ENCODE measurements around the gene CRTAC1. TPM values are rescaled to one million over a fixed set of nuclear protein-coding genes. Genes with fewer than 3 reads are reported as not detected.
"Not testable (repeated sequence)": the region's sequence is repeated elsewhere in the genome, so short reads cannot be mapped to it uniquely, and the experiment has no call there.

CRTAC1 gene
- total RNA-seq, 1 donor from 2014 or later, result 11.9 TPM

DNA sequence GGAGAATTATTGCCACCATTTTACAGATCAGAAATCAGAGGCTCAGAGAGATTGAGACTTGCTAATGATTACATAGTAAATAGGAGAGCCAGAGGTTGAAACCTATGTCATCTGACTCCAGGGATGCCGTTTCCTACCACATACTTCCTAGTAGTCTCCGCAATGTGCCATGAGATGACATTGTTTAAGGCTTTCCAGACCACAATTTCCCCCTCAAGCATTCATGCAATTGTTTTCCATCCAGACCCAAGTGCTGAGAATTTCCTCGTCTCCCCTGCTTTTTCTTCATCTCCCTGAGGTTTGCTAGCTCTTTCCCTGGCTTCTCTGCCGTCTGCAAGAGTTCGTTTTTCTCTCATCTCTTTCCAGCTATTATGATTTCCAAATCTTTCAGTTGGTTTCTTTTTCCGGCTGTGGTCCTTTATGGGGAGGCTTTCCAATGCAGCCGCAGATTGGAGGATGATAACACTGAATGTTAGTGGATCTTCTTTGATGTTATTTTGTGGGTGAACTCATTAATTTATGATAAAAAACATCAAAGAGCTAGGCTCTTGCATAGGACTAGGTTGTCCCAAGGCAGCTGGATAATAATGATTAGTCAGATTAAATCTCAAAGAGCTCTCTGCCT is 187.7 kb downstream of the CRTAC1 start:
- no peak for DNase-seq (ENCODE audit: low spot score)

DNA sequence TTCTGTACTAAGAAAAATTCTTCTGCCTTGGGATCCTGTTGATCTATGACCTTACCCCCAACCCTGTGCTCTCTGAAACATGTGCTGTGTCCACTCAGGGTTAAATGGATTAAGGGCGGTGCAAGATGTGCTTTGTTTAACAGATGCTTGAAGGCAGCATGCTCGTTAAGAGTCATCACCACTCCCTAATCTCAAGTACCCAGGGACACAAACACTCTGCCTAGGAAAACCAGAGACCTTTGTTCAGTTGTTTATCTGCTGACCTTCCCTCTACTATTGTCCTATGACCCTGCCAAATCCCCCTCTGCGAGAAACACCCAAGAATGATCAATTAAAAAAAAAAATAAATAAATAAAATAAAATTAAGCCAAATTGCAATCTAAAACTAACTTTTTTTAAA is 188.3 kb downstream of the CRTAC1 start:
- DNase-seq (ENCODE audit: low spot score), result not testable (repeated sequence)

DNA sequence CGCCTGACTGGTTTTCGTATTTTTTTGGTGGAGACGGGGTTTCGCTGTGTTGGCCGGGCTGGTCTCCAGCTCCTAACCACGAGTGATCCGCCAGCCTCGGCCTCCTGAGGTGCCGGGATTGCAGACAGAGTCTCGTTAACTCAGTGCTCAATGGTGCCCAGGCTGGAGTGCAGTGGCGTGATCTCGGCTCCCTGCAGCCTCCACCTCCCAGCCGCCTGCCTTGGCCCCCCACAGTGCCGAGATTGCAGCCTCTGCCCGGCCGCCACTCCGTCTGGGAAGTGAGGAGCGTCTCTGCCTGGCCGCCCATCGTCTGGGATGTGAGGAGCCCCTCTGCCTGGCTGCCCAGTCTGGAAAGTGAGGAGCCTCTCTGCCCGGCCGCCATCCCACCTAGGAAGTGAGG is 189.3 kb downstream of the CRTAC1 start:
- not testable (repeated sequence) for DNase-seq (ENCODE audit: low spot score)

DNA sequence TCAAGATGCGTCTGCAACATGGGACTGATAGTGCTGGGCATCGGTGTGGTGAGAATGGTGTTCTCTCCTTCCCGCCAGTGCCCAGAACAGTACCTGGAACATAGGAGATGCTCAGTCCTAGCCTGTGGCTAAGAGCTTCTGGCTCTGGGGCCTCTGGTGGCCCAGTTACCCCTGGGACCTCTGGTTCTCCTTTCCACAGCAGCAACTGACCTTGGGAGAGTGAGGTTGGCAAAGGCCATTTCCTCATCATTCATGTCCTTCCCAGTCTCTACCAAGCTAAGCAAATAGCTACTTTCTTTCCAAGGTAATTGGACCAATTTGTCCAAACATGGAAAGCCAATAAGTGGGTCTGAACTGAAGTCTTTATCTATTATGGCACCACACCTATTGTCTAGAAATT is 192.3 kb downstream of the CRTAC1 start:
- DNase-seq (ENCODE audit: low spot score), result no peak

DNA sequence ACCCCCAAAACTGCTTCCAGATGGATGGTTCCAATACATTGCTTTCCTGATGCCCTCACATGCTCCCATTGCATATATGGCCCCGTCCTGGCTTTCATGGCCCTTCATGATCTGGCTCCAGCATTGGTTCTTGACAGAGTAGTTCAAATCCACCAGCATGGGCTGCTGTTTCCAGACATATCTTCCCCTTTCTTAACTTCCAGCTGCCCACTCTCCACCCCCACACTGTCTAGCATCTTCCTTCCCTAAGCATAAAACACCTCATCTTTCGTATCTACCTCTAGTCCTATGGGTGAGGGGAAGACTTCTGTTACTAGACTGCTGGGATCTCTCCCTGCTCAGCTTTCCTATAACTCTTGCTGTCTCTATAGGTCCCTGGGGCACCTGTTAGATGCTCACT is 194.0 kb downstream of the CRTAC1 start:
- DNase-seq (ENCODE audit: low spot score), result no peak

DNA sequence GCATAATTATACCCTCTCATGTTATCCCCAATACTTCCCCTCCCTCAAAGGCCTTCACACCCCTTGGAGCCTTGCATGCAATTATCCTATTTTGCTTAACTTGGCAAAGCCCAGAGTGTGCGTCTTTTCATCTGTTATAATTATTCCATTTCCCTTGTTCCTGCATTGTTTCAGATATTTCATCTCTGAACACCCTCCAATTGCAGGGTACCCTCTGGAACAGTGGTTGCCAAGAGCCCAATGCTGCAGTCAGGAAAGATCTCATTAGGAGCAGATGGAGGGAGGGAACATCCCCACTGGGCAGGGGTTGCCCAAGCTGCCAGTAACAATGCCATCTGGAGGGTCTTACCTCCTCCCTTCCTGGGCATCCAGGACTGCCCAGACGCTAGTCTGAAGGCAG is 199.2 kb downstream of the CRTAC1 start:
- DNase-seq (ENCODE audit: low spot score), result no peak

DNA sequence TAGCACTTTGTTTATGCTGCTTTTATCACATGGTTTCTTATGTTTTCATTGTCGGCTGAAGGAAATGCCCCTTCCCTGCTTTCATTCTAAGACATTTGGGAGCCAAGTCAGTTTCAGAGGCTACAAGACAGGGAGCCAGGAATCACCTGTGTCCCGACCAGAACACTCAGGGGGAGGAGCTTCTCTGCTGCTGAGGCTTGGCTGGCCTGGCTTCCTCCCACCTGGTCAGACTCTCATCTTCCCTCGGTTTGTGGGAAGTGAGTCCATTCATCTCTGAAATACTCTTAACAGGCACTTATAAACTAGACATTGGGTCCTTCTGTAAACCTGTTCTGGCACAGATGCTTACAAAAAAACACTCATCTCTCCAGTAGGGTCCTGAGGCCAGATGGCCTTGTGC is 200.4 kb downstream of the CRTAC1 start:
- no peak for DNase-seq (ENCODE audit: low spot score)

DNA sequence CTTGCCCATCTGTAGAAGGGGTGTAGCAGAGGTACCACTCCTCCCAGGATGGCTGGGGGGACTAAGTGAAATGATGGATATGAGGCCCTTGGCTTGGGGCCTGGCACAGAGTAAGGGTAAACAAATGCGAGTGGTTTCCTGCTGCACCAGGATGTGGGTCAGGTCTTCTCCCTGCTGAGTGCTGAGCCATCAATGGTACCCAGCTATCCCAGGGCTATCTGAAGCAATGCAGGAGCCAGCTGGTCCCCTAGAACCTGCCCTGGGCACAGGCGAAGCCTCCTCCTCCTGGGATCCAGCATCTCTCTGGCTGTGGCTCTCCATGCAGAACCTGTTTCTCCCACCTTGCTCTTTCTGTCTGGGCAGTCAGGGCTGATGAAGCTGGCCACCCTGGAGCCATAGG is 201.7 kb downstream of the CRTAC1 start:
- no peak for DNase-seq (ENCODE audit: low spot score)

DNA sequence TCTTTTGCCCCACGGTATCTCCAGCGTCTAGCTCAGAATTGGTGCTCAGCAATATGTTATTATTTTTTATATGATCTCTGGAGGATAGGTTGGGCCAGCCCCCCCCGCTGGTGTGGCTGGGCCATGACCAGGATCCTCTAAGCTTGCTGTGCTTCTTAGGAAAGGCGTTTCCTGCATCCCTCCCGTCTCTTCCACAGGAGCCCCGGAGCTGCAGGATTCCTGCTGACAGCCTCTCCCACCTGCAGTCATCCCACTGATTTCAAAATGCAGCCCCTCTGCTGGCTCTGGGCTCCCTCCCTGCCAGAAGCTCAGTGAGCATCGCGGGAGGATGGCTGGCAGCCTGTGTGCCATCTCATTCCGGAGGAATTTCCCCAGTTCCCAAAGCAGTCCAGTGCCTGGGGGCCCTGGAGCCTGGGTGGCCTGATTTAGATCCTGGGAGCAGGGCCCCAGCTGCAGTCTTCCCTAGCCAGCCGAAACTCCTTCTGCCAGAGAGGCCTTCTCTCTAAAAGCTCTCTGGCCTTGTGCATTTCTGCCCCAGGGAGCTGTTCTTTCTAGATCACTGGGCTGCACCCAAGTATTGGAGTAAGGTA is 202.6 kb downstream of the CRTAC1 start:
- no peak for DNase-seq (ENCODE audit: low spot score)

DNA sequence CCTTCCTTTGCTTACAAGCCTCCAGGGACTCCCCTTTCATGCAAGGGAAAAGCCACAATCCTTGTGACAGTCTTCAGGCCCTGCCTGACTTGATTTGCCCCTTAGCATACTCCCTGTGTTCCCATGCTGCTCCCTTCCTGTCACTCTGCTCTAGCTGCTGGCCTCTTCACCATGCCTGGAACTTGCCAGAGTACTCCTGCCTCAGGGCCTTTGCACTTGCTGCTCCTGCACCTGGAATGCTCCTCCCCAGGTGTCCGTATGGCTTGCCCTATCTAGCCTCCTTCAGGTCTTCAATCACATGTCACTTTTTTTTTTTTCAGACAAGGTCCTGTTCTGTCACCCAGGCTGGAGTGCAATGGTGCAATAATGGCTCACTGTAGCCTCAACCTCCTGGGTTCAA is 203.5 kb downstream of the CRTAC1 start:
- no peak for DNase-seq (ENCODE audit: low spot score)

DNA sequence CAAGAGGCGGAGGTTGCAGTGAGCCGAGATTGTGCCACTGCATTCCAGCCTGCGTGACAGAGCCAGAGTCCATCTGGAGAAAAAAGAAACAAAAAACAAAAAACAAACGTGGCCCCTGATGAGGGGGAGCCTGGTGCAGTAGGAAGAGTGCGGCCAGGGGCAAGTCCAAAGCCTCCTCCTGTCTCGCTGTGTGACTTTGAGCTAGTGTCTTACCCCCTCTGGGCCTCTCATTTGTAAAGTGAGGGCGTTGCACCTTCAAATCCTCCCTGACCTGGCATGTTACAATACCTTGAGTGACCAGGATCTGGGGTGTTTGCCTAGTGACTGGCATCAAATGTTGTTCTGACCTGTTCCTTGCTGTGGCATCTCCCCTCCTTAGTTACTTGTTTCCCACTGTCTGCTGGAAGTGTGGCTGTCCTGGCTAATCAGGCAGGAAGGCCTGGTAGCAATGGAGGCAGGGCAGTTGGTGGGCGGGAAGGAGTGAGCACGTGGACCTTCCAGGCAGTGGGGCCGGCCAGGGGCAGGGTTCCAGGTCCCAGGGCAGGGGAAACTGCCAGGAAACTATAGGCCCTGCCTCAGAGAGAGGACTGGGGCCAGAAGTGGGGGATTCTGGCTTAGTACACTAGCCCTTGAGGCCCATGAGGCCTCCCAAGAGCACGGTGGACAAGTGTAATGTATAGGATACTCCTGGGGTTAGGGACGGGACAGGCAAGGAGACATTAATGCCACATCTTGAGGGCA is 205.2 kb downstream of the CRTAC1 start:
- no peak for DNase-seq (ENCODE audit: low spot score)

DNA sequence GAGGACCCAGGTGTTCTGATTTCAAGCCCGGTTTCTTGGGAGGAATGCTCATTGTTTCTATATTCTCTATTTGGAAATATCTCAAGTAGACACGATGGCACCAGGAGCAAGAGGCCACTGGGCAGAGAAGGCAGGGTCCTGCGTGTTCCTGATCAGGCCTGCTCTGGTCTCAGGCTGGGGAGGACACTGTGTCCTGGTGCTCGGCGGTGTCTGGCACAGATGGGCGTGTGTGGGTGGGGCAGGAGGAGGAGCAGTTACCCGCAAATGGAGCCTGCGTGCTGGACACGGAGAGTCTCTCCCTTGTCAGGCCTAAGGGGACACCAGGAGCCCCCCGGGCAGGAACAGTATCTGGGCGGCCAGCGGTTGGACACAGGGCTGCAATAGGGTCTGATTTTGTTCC is 206.7 kb downstream of the CRTAC1 start:
- no peak for DNase-seq (ENCODE audit: low spot score)

DNA sequence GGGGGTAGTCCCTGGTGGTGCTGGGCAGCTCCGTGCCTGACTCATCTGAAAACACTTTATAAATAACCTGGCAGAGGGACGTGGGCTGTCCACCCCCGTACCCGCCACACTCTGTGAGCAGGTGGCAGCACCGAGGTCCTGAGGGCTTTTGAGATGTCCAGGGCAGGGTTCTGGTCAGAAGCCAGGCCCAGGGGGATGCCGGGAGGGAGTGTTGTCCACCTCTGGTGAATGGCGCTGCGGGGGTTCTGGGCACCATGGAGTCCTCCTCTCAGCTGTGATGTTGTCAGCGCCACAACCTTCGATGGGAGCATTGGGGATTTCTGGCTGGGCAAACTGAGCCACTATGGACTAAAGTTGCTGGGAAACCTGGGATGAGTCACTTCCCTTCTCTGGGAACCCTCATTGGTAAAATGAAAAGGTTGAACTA is 208.1 kb downstream of the CRTAC1 start:
- DNase-seq (ENCODE audit: low spot score), result no peak

DNA sequence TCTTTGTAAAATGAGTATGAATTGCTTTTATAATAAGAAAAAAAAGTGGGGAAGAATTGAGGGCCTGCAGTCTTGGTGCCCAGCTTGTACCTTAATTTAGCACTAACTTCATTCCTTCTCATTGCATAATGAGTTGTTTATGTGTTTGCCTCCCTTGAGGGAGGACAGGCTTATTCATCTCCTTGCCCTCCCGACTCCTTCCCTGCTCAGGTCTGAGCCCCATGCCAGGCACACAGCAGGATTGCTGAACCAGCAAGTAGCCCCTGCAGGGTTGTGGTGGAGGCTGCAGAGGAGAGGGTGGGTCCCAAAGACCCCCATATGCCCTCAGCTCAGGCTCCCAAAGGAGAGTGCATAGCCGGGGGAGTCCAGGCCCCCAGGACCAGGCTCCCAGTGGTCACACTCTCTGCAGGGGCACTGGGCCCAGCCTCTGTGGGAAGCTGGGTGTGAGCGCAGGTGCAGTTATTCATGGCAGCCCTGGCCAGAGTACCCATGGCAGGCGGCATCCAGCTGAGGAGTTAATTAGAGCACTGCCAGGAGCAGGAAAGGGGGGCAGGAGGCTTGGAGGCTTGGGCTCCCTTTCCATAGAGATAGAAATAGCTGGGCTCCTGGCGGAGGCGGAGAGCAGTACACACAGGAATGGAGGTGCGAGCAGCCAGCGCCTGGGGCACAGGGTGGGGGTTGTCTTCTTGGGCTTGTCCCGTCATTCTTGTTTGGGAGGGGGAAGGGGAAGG is 208.9 kb downstream of the CRTAC1 start:
- DNase-seq (ENCODE audit: low spot score), result no peak

DNA sequence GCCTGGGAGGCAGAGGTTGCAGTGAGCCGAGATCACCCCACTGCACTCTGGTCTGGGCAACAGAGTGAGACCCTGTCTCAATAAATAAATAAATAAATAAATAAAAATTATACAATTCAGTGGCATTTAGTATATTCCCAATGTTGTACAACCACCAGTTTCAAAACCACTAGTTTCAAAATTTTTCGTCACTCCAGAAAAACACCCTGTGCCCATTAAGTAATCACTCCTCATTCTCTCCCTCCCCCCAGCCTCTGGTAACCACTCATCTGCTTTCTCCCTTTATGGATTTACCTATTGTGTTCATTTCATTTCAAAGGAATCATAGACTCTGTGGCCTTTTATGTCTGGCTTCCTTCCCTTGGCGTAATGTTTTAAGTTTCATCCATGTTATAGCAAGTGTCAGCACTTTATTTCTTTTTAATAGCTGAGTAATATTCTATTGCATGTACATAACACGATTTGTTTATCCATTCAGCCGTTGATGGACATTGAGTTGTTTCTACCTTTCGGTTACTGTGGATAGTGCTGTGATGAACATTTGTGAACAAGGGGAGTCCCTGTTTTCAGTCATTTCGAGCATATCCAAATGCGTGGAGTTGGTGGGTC is 210.2 kb downstream of the CRTAC1 start:
- no peak for DNase-seq (ENCODE audit: low spot score)

DNA sequence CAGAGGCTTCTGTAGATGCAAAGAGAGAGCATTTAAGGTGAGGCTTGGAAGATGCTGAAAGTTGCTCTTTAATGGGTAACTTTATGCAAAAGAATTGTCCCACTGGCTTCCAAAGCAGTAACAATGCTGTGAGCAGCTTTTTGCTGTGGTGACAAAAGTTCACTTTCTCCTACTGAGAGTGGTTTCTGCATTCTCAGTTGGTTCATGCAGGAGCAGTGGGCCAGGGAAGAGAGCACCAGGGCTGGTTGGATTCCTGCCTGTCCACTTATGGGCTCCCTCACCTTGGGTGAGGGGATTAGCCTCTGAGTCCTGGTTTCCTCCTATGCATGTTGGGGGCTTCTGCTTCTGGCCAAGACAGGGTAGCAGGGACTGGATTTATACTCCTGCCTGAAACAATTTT is 211.8 kb downstream of the CRTAC1 start:
- no peak for DNase-seq (ENCODE audit: low spot score)

DNA sequence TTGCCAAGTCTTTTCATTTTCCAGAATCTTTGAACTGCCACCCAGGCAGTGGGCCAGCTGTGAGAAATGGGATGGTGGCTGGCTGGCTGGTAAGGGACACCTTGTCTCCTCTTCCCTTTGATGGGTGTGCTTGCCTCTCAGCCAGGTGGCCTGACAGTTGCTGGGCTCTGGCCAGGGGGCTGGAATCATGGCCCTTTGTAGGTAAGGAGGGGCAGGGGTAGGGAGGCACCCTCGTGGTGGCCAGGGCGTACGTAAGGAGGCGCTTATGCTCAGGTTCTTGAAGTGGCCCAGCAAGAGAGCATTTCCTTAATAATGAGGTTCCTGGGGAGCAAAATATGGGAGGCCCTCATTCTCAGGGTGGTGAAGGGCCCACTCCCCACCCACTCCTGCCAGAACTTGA is 213.8 kb downstream of the CRTAC1 start:
- DNase-seq (ENCODE audit: low spot score), result no peak

Other genes starting within 250 kb of the CRTAC1 start
- 0.29 TPM for gene GOLGA7B, start 180.8 kb downstream of the CRTAC1 start, total RNA-seq
- 21.0 TPM for gene R3HCC1L, start 104.0 kb upstream of the CRTAC1 start, total RNA-seq
- 3.0 TPM for gene LOXL4, start 237.6 kb upstream of the CRTAC1 start, total RNA-seq

All from ureter (tissue), 1 donor.